NCI-H524 (cell line): Measurements from ENCODE around the gene KATNB1.

Experiments used
- DNase-seq, 2 experiments: peaks; one replicate each; lab custom pipeline; 2025; lab: John Stamatoyannopoulos, UW

The KATNB1 gene

GRCh38 chr16:57700781-57701551 is 34.6 kb upstream of the KATNB1 start:
- DNase-seq, result no peak

- DNase-seq, result no peak
Observed at GRCh38 chr16:57701759-57702371, 33.7 kb upstream of the KATNB1 start.

GRCh38 chr16:57703416-57704010 is 32.1 kb upstream of the KATNB1 start:
- DNase-seq, result no peak

GRCh38 chr16:57704011-57704904 is 31.3 kb upstream of the KATNB1 start:
- DNase-seq, result no peak

- DNase-seq, result no peak
Observed at GRCh38 chr16:57704905-57705852, 30.4 kb upstream of the KATNB1 start.

- no peak for DNase-seq
Observed at GRCh38 chr16:57706717-57707116, 28.9 kb upstream of the KATNB1 start.

- no peak for DNase-seq
Observed at GRCh38 chr16:57707331-57707730, 28.2 kb upstream of the KATNB1 start.

- DNase-seq, result no peak
Observed at GRCh38 chr16:57708168-57708567, 27.4 kb upstream of the KATNB1 start.

- no peak for DNase-seq
Observed at GRCh38 chr16:57709663-57710062, 25.9 kb upstream of the KATNB1 start.

GRCh38 chr16:57711346-57711745 is 24.2 kb upstream of the KATNB1 start:
- peak; percentile 97 to 98 for DNase-seq

- no peak for DNase-seq
Observed at GRCh38 chr16:57711993-57712392, 23.6 kb upstream of the KATNB1 start.

- DNase-seq, result peak in 1 of 2 experiments; percentile 27
Observed at GRCh38 chr16:57712569-57712968, 23.0 kb upstream of the KATNB1 start.

GRCh38 chr16:57713596-57713995 is 22.0 kb upstream of the KATNB1 start:
- no peak for DNase-seq

- no peak for DNase-seq
Observed at GRCh38 chr16:57714047-57714446, 21.5 kb upstream of the KATNB1 start.

- peak; percentile 45 to 77 for DNase-seq
Observed at GRCh38 chr16:57720142-57720575, 15.4 kb upstream of the KATNB1 start.

GRCh38 chr16:57721356-57722209 is 14.0 kb upstream of the KATNB1 start:
- no peak for DNase-seq

GRCh38 chr16:57722210-57722499 is 13.4 kb upstream of the KATNB1 start:
- no peak for DNase-seq

- no peak for DNase-seq
Observed at GRCh38 chr16:57722651-57723050, 12.9 kb upstream of the KATNB1 start.

GRCh38 chr16:57723170-57723569 is 12.4 kb upstream of the KATNB1 start:
- DNase-seq, result peak in 1 of 2 experiments; percentile 22

- no peak for DNase-seq
Observed at GRCh38 chr16:57724531-57724930, 11.0 kb upstream of the KATNB1 start.
